NCI-H1694 treated with DMSO at 0.1 percent for 48 hours (cell line): ENCODE results near the gene SLC16A11.
"Not testable (repeated sequence)": the region's sequence is repeated elsewhere in the genome, so short reads cannot be mapped to it uniquely, and the experiment has no call there.

Experiments used
- DNase-seq: peaks from one replicate; lab custom pipeline; 2025; lab: John Stamatoyannopoulos, UW

The SLC16A11 gene

DNA sequence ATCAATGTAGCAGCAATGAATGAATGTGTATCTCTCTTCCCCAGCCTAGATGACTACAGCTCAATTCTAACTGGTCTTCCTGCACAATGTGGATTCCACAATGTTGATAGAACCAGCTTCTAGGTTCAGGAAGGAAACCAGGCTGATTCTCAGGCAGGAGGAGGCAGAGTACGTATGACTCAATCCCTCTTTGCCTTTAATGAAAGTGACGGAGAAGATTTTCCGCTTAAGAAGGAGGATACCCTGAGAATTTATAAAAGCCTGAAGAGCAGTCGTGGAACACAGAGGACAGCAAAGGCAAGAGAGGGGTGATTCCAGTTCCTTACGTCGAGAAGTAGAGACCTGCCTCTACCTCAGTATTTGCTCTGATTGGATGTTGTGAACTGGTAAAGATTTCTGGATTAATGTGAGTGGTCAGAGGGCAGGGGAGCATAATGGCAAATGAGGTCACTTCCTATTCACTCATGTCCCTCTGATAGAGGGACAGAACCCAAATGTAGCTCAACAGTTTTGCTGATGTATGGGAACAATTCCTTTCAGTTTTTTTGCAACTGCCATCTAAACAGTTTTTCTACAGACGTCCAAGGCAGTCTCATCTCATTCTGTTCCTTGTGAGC lies 15.0 kb upstream of the SLC16A11 start:
- DNase-seq, result no peak

DNA sequence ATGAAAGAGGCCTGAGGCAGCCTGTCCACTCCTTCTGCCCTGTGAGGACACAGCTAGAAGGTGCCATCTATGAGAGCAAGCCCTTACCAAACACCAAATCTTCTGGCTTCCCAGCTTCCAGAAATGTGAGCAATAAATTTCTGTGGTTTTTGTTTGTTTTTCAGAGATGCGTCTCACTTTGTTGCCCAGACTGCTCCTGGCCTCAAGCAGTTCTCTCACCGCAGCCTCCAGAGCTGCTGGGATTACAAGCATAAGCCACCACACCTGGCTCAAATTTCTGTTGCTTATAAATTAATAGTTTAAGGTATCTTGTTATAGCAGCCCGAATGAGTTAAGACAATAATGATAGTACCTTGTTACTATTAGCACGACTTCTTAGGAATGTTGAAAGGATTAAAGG lies 12.5 kb upstream of the SLC16A11 start:
- DNase-seq, result no peak

DNA sequence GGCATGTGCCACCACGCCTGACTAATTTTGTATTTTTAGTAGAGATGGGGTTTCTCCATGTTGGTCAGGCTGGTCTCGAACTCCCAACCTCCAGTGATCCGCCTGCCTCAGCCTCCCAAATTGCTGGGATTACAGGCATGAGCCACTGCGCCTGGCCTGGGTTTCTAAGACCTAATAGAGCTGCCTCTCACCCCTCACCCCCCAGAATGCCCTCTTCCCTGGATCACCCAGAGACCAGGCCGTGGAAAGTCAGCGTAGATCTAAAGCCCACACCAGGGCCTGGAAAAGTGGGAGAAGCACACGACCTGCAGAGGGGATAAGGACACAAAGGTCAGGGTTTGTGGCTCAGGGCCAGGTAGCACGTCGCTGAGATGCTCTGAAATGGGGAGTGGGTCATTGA lies 6.7 kb upstream of the SLC16A11 start:
- DNase-seq, result not testable (repeated sequence)

DNA sequence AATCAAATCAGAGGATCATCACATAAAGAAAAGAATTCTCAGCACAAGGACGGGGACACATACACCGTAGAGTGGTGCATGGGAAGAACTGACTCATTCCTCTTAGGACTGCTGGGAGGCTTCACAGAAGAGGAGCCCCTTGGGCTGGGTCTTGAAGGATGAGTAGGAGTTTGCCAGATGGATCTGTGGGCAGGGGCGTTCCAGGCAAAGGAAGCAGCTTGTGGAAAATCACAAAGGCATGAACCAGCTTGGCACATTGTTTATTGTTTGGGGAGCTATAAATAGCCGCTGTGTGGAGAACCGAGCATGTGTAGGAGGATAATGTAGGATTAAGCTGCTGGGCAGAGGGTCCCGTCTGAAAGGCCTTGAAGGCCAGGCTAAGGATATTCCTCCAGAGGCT lies 5.1 kb upstream of the SLC16A11 start:
- DNase-seq, result no peak

DNA sequence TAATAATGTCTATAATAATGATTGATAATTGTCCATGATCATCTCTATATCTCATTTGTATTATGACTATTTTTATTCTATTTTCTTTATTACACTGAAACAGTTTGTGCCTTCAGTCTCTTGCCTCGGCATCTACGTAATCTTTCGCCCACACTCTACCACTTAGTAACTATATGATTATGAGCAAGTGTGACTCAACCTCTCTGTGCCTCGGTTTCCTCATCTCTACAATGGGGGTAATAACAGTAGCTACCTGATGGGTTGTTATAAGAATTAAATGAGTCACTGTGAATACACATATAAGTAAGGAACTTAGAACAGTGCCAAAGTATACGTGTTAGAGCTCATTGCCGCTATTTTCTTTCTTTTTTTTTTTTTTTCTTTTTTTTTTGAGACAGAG lies 3.7 kb upstream of the SLC16A11 start:
- DNase-seq, result no peak

DNA sequence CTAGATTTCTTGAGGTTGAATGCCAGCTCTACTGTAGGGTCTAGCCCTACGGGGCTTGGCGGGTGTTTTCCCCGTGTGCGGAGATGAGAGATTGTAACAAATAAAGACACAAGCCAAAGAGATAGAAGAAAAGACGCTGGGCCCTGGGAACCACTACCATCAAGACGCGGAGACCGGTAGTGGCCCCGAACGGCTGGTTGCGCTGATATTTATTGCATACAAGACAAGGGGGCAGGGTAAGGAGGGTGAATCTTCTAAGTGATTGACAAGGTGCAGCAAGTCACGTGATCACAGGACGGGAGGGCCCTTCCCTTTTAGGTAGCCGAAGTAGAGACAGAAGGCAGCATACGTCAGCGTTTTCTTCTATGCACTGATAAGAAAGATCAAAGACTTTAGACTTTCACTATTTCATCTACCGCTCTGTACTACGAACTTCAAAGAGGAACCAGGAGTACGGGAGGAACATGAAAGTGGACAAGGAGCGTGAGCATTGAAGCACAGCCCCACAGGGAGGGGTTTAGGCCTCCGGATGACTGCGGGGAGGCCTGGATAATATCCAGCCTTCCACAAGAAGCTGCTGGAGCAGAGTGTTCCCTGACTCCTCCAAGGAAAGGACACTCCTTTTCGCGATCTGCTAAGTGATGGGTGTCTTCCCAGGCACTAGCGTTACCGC lies 3.0 kb upstream of the SLC16A11 start:
- not testable (repeated sequence) for DNase-seq

DNA sequence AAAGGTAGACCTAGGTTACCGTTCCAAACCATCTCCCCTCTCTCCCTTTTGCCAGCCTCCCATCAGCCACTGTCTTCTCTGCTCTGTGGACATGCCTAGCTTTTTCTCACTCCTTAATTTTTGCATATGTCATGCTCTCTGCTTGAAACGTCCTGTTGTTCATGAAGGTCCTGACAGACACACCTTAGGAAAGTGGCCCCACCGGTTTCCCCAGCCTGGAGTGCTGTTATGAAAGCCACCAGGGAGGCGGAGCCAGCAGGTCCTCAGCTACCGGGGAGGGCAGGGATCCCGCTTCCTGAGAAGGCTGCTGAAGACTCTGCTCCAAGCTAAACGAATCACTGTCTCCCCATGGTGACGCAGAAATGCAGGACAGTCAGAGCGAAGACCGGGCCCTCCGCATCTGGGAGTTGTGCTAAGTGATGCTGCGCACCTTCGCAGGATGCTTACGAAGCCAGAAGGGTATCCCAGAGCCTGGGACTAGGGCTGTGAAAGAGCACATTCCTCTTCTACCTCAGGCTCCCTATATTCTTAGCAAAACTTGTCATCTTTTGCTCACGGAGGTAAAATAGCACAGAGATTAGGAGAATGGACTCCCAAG lies 2.3 kb upstream of the SLC16A11 start:
- DNase-seq, result no peak

DNA sequence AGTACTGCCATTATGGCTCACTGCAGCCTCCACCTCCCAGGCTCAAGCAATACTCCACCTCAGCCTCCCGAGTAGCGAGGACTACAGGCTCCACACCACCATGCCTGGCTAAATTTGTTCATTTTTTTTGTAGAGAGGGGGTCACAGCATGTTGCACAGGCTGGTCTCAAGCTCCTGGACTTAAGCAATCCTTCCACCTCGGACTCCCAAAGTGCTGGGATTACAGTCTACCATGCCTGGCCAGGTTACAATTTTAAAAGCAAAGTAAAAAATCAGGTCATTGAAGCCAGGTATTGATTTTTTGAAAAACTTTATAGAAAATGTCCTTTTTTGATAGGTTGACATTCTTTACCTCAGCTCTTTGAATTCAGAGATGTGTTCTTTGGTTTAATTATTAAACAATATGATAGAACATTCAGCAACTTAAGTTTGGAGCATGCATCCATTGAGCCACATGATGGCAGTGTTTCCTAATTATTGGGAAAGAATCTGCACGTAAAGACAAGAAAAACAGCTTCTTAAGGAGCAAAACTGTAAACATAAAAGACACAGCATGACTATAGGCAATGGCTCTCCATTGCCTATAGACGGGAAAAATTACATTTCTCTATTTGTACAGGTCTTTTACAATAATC lies 1.7 kb upstream of the SLC16A11 start:
- DNase-seq, result peak; percentile 58

DNA sequence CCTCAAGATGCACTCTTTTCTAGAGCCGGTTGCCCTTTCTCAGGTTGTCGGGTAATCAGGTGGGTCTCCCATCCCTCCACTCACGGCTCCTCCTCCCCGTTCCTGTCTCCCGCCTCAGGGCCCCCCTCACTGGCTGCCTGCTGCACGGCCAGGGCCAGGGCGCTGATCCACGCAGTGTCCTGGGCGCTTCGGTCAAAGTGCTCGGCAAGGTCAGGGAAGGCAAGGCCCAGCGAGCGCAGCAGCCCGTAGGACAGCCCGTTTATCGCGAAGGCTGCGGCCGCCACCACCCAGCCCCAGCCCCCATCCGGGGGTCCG lies 753 bp downstream of the SLC16A11 start:
- no peak for DNase-seq

DNA sequence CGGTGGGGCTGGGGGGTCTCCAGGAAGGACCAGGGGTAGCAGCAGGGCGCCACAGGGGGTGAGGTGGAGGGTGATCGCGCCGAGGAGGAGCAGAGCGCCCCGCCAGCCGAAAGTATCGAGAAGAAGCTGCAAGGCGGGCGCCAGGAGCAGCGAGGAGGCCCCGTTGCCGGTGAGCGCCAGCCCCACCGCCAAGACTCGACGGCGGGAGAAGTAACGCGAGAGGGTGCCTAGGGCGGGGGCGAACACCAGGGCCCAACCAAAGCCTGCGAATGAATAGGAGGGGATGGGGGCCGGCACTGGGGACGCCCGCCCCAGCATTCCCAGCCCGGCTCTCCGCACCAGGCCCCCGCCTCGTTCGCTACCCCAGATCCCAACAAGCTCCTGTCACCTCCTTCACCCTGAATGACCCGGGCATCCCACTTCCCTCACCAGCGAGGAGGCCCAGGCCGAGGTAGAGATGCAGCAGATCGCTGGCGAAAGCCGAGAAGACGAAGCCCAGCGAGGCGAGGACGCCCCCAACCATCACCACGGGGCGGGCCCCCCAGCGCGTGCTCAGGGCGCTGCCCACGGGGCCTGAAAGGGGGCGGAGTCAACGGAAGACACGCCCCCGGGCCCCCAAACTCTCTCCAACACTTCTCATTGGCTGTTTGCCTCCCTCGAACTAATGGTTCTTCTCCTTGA lies 1.3 kb downstream of the SLC16A11 start:
- DNase-seq, result no peak

DNA sequence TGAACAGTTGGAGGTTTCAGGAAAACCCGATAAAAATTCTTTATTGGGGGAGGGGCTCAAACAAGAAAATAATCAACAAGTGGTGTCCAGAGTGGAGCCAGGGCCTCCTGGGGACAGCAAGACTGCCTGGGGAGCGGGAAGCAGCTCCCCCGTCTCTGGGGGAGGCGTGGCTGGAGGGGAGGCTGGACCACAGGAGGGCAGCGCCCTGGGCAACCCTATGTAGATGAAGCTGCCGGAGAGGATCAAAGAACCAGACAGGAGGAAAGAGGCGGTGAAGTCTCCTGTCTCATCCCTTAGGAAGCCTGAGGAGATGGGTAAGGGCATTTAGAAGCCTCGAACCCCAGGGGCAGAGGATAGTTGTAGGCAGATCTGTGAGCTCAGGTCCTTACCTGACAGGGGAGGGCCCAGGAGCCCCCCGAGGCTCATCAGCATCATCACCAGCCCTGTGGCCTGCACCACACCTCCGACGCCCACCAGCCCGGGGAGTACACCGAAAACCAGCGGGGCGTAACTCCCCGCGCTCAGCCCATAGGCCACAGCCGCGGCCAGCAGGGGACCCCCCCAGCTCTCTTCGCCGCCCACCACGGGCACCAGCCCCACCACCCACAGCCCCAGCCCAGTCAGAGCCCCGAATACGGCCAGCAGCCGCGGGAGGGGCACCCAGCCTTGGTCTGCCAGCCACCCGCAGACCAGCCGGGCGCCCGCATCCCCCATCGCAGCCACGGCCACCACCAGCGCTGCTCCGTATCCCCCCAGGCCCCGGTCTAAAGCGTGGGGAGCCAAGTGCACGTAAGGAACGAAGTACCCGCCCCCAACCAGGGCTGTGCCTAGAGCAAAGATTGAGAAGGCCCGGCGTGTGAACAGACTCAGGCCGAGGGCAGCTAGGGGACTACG lies 2.0 kb downstream of the SLC16A11 start:
- DNase-seq, result no peak

DNA sequence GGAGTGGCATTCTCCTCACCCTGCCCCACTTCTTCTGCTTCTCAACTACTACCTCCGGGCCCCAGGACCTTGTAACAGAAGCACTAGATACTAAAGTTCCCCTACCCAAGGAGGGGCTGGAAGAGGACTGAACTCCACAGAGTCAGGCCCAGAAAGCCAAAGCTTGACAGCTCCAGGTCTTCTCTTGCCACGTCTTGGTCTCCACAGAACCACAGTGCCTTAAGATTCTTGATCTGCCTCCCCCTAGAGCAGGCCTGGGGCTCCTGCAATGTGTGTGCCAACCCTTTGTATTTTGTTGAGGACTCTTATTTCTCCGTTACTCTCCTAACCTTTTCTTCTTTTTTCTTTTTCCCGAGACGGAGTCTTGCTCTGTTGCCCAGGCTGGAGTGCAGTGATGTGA lies 4.1 kb downstream of the SLC16A11 start:
- DNase-seq, result no peak

DNA sequence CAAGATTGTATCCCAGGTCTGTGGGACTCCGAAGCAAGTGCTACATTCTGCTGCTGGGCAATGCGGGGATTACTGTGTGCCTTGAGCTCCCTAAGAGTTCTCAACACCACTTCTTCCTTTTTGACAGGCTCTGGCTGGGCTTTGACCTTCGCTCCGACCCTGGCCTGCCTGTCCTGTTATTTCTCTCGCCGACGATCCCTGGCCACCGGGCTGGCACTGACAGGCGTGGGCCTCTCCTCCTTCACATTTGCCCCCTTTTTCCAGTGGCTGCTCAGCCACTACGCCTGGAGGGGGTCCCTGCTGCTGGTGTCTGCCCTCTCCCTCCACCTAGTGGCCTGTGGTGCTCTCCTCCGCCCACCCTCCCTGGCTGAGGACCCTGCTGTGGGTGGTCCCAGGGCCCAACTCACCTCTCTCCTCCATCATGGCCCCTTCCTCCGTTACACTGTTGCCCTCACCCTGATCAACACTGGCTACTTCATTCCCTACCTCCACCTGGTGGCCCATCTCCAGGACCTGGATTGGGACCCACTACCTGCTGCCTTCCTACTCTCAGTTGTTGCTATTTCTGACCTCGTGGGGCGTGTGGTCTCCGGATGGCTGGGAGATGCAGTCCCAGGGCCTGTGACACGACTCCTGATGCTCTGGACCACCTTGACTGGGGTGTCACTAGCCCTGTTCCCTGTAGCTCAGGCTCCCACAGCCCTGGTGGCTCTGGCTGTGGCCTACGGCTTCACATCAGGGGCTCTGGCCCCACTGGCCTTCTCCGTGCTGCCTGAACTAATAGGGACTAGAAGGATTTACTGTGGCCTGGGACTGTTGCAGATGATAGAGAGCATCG lies 5.6 kb downstream of the SLC16A11 start:
- no peak for DNase-seq

DNA sequence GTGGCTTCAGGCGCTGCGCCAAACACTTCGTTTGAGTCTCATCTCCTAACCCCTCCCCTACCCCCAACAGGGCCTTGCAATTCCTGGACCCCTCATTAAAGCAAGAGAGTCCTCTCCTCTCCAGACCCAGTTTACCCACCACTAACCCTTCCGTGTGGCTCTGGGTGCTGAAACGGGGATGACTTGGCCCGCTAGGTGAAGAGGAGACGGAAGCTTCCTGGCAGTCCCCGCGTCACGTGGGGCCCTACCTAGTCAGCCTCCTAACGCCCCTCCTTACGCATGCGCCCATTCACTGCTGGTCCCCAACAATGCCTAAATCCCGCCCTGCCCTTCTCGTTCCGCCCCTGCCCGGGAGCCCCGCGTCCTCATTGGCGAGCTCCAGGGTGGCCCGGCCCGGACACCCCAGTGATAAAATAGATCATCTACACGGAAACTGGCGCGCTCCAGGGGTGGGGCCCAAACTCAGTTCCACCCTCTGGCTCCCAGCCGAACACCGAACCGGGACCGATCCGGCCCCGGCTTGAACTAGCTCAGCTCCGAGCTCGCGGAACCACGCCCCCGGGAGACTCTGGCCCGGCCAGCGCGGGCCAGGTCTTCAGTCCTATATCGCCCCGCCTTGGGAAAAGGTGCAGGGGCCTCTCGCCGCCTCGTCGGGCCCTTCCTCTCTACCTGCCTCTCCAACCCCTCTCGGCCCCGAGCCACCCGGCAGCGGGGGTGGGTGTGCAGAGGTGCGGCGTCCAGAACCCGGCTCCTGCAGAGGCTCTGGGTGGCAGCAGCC lies 8.1 kb downstream of the SLC16A11 start, which contains the start of gene SLC16A13:
SLC16A13 (plus strand) TSS at position 425 of the 778 bp plus-strand sequence. CDS start 368 bp downstream, outside the sequence.
- DNase-seq, result peak; percentile 96

DNA sequence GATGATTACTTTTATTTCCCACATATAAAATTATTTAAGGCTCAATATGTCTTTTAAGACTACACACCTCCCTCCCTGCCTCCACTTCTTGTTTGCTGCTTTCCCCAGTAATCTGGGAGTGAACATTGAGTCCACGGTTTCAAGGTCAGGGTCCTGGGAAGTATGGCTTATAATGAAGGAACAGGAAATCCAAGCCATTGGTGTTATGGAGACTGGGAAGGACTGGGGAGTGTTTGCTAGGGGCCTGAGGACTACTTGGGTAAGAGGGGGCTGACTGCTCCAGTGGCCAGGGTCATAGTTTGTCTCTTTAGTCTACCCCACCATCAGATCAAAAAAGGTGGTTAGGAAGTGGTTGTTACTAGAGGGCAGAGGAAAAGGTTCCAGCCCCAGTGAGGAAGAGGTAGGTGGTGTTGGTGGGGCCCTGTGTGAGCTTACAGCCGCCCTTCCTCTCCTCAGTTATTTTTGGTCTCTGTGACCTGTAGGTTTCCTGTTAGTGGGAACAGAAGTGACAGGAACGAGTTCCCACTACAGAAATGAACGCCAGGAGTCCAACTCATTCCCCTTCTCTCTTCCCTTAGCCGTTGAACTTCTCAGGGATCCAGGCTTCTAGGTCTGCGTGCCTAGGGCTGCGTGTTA lies 8.8 kb downstream of the SLC16A11 start:
- DNase-seq, result no peak

DNA sequence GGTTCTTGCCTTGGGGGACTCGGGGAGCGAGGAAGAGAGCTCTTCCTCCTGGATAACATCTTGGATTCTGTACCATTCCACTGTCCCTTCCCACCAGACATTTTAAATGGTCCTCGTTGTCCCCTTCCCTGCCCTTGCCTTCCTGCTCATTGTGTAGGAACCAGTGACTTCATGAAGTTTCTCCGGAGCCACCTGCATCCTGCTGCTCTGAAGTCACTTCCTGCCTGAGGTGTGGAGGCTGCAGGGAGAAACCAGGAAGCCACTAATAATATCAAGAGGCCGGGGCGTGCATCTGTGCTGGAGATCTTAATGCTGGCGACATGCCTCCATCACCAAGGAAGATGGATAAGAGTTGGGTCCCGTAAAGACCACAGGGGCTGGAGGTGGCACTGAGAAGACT lies 14.2 kb downstream of the SLC16A11 start:
- DNase-seq, result no peak

DNA sequence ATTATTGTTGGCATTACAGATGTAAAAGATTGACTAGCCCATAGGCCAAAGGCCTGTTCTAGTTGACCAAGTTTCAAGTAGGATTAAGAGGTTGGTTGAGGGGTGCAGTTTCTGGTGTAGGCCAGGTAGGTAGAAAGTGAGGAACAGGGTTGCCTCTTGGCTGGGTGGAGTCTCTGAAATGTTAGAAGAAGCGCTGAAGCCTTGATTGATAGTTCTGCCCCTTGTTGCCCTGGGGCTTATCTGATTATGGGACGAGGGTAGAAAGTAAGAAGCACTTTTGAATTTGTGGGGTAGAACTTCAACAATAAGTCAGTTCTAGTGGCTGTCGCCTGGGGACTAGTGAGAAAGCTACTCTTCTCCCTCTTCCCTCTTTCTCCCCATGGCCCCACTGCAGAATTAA lies 14.8 kb downstream of the SLC16A11 start:
- DNase-seq, result no peak

DNA sequence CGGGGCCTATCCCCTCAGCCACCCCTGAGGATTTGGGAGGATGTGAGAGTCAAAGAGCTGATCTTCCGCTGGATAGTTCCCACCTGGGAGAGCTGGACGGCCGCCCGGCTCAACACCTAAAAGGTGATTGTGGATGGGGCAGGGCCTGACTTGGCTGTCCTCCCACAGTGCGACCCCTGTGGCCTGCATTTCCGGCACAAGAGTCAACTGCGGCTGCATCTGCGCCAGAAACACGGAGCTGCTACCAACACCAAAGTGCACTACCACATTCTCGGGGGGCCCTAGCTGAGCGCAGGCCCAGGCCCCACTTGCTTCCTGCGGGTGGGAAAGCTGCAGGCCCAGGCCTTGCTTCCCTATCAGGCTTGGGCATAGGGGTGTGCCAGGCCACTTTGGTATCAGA lies 16.6 kb downstream of the SLC16A11 start:
- DNase-seq, result no peak

DNA sequence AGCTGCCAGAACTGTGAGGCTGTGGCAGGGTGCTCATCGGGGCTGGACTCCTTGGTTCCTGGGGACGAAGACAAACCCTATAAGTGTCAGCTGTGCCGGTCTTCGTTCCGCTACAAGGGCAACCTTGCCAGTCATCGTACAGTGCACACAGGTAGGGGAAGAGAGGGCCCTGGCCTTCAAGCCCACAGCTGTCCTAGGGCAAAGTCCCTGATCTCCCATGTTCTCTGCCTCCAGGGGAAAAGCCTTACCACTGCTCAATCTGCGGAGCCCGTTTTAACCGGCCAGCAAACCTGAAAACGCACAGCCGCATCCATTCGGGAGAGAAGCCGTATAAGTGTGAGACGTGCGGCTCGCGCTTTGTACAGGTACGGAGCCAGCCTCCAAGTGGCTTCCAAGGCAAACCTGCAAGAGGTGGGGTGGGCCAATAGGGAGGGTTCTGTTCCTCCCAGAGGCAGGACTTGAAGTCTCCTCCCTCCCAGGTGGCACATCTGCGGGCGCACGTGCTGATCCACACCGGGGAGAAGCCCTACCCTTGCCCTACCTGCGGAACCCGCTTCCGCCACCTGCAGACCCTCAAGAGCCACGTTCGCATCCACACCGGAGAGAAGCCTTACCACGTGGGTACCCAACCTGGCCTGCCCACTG lies 17.3 kb downstream of the SLC16A11 start:
- DNase-seq, result no peak
